GM12878 (cell line): ENCODE measurements around the gene LIG1. TPM values are rescaled to one million over a fixed set of nuclear protein-coding genes. Genes with fewer than 3 reads are reported as not detected.

Experiments
- ATAC-seq: fragments of 200-7000 bp; cut with Tn5 transposase; 3 replicates; pipeline ENCODE4 v1.9.1; 2020; ENCODE audit warnings: mild to moderate bottlenecking, moderate library complexity
- BruUV-seq: library from RNA; stranded (reverse); fragments of 400-500 nt; replicated peaks from 2 replicates; lab custom pipeline; 2021; lab: Mats Ljungman, UMichigan
- CTCF ChIA-PET: fragments of 300-600 bp; sonication (Branson Sonifier 250); formaldehyde crosslinking; extraction: SDS; loops from one replicate; lab custom pipeline; 2021; ENCODE audit warnings: inconsistent platforms; lab: Yijun Ruan, JAX
- POLR2A ChIA-PET: fragments of 350-600 bp; formaldehyde crosslinking; extraction: SDS; loops from one replicate; lab custom pipeline; 2021; ENCODE audit warnings: inconsistent platforms; lab: Charles Lee
- RAD21 ChIA-PET: fragments of 300-600 bp; sonication (Branson Sonifier 250); formaldehyde crosslinking; loops from one replicate; lab custom pipeline; 2023; ENCODE audit warnings: antibody characterized with exemption; ENCODE audit not compliant: unreplicated experiment; lab: Charles Lee
- SMC1A ChIA-PET: fragments of 300-600 bp; sonication (Branson Sonifier 250); formaldehyde crosslinking; loops from one replicate; lab custom pipeline; 2023; ENCODE audit not compliant: unreplicated experiment, uncharacterized antibody; lab: Charles Lee
- DNase-seq: peaks from one replicate; pipeline ENCODE4 v3.0.0-alpha.2; 2011; ENCODE audit warnings: low read depth, low spot score
- FAIRE-seq: peaks from 3 replicates; lab custom pipeline; 2011; peaks lifted over from hg19 to GRCh38; lab: Jason Lieb, UNC
- H2AFZ ChIP-seq: 2 replicates; pipeline ENCODE4 v1.6.0; 2011; ENCODE audit warnings: low read depth, low read length, control low read depth; ENCODE audit not compliant: control insufficient read depth
- H3K27ac ChIP-seq: 2 replicates; pipeline ENCODE4 v1.5.1; 2011; ENCODE audit warnings: control low read depth; ENCODE audit not compliant: control insufficient read depth, insufficient read depth
- H3K27me3 ChIP-seq, 2 experiments: replicated peaks in 1 of 2; 2 replicates each; pipeline versions ENCODE4 v1.6.0 to v1.6.1; 2011; ENCODE audit warnings: low read length in 1 of 2; ENCODE audit not compliant: control insufficient read depth in 2 of 2, insufficient read depth in 2 of 2
- H3K36me3 ChIP-seq, 2 experiments: 2 replicates each; pipeline ENCODE4 v1.5.1; 2011; ENCODE audit warnings: low read length in 1 of 2; ENCODE audit not compliant: control insufficient read depth in 2 of 2, insufficient read depth in 2 of 2
- H3K4me1 ChIP-seq: 2 replicates; pipeline ENCODE4 v1.6.1; 2011; ENCODE audit warnings: mild to moderate bottlenecking, low read length, moderate library complexity, mixed read lengths; ENCODE audit not compliant: control insufficient read depth, insufficient read depth
- H3K4me2 ChIP-seq: 2 replicates; pipeline ENCODE4 v1.6.0; 2011; ENCODE audit warnings: control low read depth; ENCODE audit not compliant: control insufficient read depth, insufficient read depth
- H3K4me3 ChIP-seq: fragments of 200-600 bp; sonication (generic); 2 replicates; pipeline ENCODE4 v1.5.1; 2016
- H3K79me2 ChIP-seq: 2 replicates; pipeline ENCODE4 v1.6.0; 2011; ENCODE audit warnings: low read length; ENCODE audit not compliant: control insufficient read depth, insufficient read depth
- H3K9ac ChIP-seq: 2 replicates; pipeline ENCODE4 v1.8.0; 2011; ENCODE audit warnings: low read length, control low read depth, mixed read lengths; ENCODE audit not compliant: control insufficient read depth, insufficient read depth
- H3K9me3 ChIP-seq: replicated peaks from 3 replicates; pipeline ENCODE4 v1.5.1; 2011; ENCODE audit warnings: mild to moderate bottlenecking, low read length; ENCODE audit not compliant: control insufficient read depth, insufficient read depth
- H4K20me1 ChIP-seq: 2 replicates; pipeline ENCODE4 v1.6.0; 2011; ENCODE audit not compliant: control insufficient read depth, insufficient read depth
- BCL11A ChIP-seq: IDR thresholded peaks from 2 replicates; pipeline ENCODE4 v1.6.1; 2011; ENCODE audit warnings: low read depth, low read length
- CHD1 ChIP-seq: IDR thresholded peaks from 2 replicates; pipeline ENCODE4 v1.6.1; 2012; ENCODE audit warnings: low read depth, low read length, improper control_type of control experiment
- ESRRA ChIP-seq: IDR thresholded peaks from 2 replicates; pipeline ENCODE4 v1.6.1; 2012; ENCODE audit warnings: mild to moderate bottlenecking, low read length, improper control_type of control experiment
- HDAC2 ChIP-seq: fragments of 200-600 bp; sonication (generic); IDR thresholded peaks from 2 replicates; pipeline ENCODE4 v1.6.1; 2017
- JUNB ChIP-seq: IDR thresholded peaks from 2 replicates; pipeline ENCODE4 v1.6.1; 2016; ENCODE audit warnings: antibody characterized with exemption, mild to moderate bottlenecking
- POLR2A ChIP-seq: IDR thresholded peaks from 2 replicates; pipeline ENCODE4 v1.6.1; 2011; ENCODE audit warnings: low read depth, mild to moderate bottlenecking, low read length
- SIX5 ChIP-seq: IDR thresholded peaks from 2 replicates; pipeline ENCODE4 v1.6.1; 2011; ENCODE audit warnings: mild to moderate bottlenecking, low read depth, low read length, moderate library complexity; ENCODE audit not compliant: severe bottlenecking
- ZNF622 ChIP-seq: fragments of 450-650 bp; IDR thresholded peaks from 2 replicates; pipeline ENCODE4 v1.6.1; 2017; ENCODE audit warnings: mild to moderate bottlenecking, inconsistent platforms
- ZSCAN29 ChIP-seq: fragments of 450-650 bp; IDR thresholded peaks from 2 replicates; pipeline ENCODE4 v1.6.1; 2017; ENCODE audit warnings: mild to moderate bottlenecking, moderate library complexity
- ZZZ3 ChIP-seq: IDR thresholded peaks from 2 replicates; pipeline ENCODE4 v1.6.1; 2011; ENCODE audit warnings: low read depth; ENCODE audit not compliant: control insufficient read depth, insufficient read length
- WGBS: methylation state at CpG from one replicate; pipeline ENCODE4 v1.1.6; 2016; ENCODE audit warnings: low lambda C conversion rate; ENCODE audit not compliant: insufficient replicate concordance, insufficient coverage; ENCODE audit errors: missing lambda C conversion rate; 5-methylcytosine and 5-hydroxymethylcytosine counted together
- in situ Hi-C: fragments of 300-500 bp; cut with MboI; formaldehyde crosslinking; loops from 9 replicates; pipeline ENCODE4 v1.14.3; 2018; ENCODE audit warnings: mixed read lengths
- intact Hi-C: fragments of 100-400 bp; cut with micrococcal nuclease; formaldehyde crosslinking; loops from one replicate; pipeline ENCODE4 v1.14.2; 2022; ENCODE audit not compliant: unreplicated experiment
- polyA plus RNA-seq, 11 experiments: library from polyadenylated mRNA; depleted of rRNA in 4 of 11; unstranded in 6 of 11; stranded (reverse) in 5 of 11; fragments of >200 nt; fragmentation: Nextera tagmentation in 4 of 11; fragmentation: Illumina TruSeq in 1 of 11; extraction: Ambion mirVana in 4 of 11; extraction: Trizol in 1 of 11; gene quantifications; 1 replicate in 1 of 11; 2 replicates in 10 of 11; pipeline versions ENCODE4 v1.2.1 to v1.2.3, GENCODE V29; 2011 to 2016; ENCODE audit warnings: inconsistent platforms in 2 of 11, missing spikeins in 2 of 11, low read depth in 1 of 11
- total RNA-seq, 4 experiments: library from RNA; depleted of rRNA in 3 of 4; stranded (reverse); fragments of >200 nt in 3 of 4; fragmentation: Illumina TruSeq in 1 of 4; extraction: Trizol in 1 of 4; gene quantifications; 2 replicates each; pipeline versions ENCODE4 v1.2.1 to v1.2.3, GENCODE V29; 2013 to 2021
- TF ChIP-seq, protein P1 (sequence below): IDR thresholded peaks from 2 replicates; pipeline ENCODE4 v1.6.1; 2012; ENCODE audit warnings: low read length, inconsistent platforms
- TF ChIP-seq, protein P2 (sequence below): fragments of 450-650 bp; IDR thresholded peaks from 2 replicates; pipeline ENCODE4 v1.6.1; 2017; ENCODE audit warnings: low read depth, mild to moderate bottlenecking, moderate library complexity
- TF ChIP-seq, protein P3 (sequence below): IDR thresholded peaks from 2 replicates; pipeline ENCODE4 v1.6.1; 2011; ENCODE audit warnings: mild to moderate bottlenecking, low read depth, low read length, moderate library complexity; ENCODE audit not compliant: insufficient replicate concordance
- TF ChIP-seq, protein P4 (sequence below): fragments of 450-650 bp; formaldehyde crosslinking; IDR thresholded peaks from 2 replicates; pipeline ENCODE4 v1.4.0; 2020; ENCODE audit warnings: mild to moderate bottlenecking, moderate library complexity
- TF ChIP-seq, protein P5 (sequence below): fragments of 450-650 bp; IDR thresholded peaks from 2 replicates; pipeline ENCODE4 v1.6.1; 2018; ENCODE audit warnings: borderline replicate concordance, mild to moderate bottlenecking; ENCODE audit not compliant: partially characterized antibody

Gene LIG1
- total and polyA plus RNA-seq, 10 of the 15 experiments (the other 5 are each of a cell fraction or from before 2014, with no cell fraction given), result 7.8 to 117 (median 73.7) TPM

DNA sequence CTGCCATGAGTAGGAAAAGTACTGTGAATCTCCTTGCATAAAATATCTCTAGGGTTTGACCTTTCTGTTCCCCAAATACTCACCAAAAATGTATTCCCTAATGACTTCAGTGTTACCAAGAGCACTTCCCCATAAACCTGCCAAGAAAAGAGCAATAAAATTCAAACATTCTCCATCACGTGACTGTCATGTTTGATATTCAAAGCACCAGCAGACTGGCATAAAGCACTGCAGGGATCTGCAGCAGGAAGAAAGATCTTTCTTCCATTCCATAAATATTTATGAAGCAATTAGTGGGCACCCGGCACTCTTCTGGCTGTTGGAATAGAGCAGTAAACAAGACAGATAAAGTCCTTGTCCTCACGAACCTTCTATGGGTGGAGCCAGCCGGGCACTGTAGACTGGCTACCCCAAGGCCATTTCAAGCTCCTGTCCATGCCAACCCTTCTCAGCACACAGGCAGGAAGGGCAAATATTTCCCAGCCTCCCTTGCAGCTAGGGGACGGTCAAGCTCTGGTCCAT lies 79.8 kb downstream of the LIG1 start:
- no peak overlapping the region for H3K4me2 ChIP-seq
- TF ChIP-seq HDAC2, result no peak
- no peak for TF ChIP-seq JUNB
- TF ChIP-seq, protein P1, sequence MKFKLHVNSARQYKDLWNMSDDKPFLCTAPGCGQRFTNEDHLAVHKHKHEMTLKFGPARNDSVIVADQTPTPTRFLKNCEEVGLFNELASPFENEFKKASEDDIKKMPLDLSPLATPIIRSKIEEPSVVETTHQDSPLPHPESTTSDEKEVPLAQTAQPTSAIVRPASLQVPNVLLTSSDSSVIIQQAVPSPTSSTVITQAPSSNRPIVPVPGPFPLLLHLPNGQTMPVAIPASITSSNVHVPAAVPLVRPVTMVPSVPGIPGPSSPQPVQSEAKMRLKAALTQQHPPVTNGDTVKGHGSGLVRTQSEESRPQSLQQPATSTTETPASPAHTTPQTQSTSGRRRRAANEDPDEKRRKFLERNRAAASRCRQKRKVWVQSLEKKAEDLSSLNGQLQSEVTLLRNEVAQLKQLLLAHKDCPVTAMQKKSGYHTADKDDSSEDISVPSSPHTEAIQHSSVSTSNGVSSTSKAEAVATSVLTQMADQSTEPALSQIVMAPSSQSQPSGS, result no peak
- no peak for TF ChIP-seq SIX5
- TF ChIP-seq, protein P2, sequence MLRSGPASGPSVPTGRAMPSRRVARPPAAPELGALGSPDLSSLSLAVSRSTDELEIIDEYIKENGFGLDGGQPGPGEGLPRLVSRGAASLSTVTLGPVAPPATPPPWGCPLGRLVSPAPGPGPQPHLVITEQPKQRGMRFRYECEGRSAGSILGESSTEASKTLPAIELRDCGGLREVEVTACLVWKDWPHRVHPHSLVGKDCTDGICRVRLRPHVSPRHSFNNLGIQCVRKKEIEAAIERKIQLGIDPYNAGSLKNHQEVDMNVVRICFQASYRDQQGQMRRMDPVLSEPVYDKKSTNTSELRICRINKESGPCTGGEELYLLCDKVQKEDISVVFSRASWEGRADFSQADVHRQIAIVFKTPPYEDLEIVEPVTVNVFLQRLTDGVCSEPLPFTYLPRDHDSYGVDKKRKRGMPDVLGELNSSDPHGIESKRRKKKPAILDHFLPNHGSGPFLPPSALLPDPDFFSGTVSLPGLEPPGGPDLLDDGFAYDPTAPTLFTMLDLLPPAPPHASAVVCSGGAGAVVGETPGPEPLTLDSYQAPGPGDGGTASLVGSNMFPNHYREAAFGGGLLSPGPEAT, result no peak
- TF ChIP-seq, protein P3, sequence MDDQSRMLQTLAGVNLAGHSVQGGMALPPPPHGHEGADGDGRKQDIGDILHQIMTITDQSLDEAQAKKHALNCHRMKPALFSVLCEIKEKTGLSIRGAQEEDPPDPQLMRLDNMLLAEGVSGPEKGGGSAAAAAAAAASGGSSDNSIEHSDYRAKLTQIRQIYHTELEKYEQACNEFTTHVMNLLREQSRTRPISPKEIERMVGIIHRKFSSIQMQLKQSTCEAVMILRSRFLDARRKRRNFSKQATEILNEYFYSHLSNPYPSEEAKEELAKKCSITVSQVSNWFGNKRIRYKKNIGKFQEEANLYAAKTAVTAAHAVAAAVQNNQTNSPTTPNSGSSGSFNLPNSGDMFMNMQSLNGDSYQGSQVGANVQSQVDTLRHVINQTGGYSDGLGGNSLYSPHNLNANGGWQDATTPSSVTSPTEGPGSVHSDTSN, result no peak
- TF ChIP-seq, protein P4, sequence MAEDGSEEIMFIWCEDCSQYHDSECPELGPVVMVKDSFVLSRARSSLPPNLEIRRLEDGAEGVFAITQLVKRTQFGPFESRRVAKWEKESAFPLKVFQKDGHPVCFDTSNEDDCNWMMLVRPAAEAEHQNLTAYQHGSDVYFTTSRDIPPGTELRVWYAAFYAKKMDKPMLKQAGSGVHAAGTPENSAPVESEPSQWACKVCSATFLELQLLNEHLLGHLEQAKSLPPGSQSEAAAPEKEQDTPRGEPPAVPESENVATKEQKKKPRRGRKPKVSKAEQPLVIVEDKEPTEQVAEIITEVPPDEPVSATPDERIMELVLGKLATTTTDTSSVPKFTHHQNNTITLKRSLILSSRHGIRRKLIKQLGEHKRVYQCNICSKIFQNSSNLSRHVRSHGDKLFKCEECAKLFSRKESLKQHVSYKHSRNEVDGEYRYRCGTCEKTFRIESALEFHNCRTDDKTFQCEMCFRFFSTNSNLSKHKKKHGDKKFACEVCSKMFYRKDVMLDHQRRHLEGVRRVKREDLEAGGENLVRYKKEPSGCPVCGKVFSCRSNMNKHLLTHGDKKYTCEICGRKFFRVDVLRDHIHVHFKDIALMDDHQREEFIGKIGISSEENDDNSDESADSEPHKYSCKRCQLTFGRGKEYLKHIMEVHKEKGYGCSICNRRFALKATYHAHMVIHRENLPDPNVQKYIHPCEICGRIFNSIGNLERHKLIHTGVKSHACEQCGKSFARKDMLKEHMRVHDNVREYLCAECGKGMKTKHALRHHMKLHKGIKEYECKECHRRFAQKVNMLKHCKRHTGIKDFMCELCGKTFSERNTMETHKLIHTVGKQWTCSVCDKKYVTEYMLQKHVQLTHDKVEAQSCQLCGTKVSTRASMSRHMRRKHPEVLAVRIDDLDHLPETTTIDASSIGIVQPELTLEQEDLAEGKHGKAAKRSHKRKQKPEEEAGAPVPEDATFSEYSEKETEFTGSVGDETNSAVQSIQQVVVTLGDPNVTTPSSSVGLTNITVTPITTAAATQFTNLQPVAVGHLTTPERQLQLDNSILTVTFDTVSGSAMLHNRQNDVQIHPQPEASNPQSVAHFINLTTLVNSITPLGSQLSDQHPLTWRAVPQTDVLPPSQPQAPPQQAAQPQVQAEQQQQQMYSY, result no peak
- TF ChIP-seq, protein P5, sequence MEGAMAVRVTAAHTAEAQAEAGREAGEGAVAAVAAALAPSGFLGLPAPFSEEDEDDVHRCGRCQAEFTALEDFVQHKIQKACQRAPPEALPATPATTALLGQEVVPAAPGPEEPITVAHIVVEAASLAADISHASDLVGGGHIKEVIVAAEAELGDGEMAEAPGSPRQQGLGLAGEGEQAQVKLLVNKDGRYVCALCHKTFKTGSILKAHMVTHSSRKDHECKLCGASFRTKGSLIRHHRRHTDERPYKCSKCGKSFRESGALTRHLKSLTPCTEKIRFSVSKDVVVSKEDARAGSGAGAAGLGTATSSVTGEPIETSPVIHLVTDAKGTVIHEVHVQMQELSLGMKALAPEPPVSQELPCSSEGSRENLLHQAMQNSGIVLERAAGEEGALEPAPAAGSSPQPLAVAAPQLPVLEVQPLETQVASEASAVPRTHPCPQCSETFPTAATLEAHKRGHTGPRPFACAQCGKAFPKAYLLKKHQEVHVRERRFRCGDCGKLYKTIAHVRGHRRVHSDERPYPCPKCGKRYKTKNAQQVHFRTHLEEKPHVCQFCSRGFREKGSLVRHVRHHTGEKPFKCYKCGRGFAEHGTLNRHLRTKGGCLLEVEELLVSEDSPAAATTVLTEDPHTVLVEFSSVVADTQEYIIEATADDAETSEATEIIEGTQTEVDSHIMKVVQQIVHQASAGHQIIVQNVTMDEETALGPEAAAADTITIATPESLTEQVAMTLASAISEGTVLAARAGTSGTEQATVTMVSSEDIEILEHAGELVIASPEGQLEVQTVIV, result no peak
- TF ChIP-seq ZSCAN29, result no peak
- no peak for TF ChIP-seq BCL11A
- no peak for TF ChIP-seq ZNF622
- TF ChIP-seq ZZZ3, result no peak
- TF ChIP-seq CHD1, result no peak
- TF ChIP-seq POLR2A, result no peak
- TF ChIP-seq ESRRA, result no peak

More for the DNA sequence above, 79.8 kb downstream of the LIG1 start:
- no peak overlapping the region for H2AFZ ChIP-seq
- H3K9ac ChIP-seq, result no peak overlapping the region
- no peak for ATAC-seq
- H3K27me3 ChIP-seq, result no peaks in the 10 kb centered on the region
- ChIA-PET SMC1A (no interaction called here), CTCF (interaction anchor here (1.1 kb wide), 1 partner anchor 15 kb away, joined by 3 read pairs; no protein-coding TSS in a partner anchor), RAD21 (no interaction called here), POLR2A (no interaction called here)
- peaks cover 5% of the 10 kb centered on the region; the same call in 2 of the 3 replicates for H3K9me3 ChIP-seq
- 58% methylated on average over 5 of the region's 5 CpGs for WGBS
- no TSS peak for BruUV-seq
- intact Hi-C loops, result no loop called here
- no peak for FAIRE-seq
- no peaks in the 10 kb centered on the region for H3K79me2 ChIP-seq
- in situ Hi-C loops, result no loop called here
- no peaks in the 10 kb centered on the region for H3K36me3 ChIP-seq
- no peak overlapping the region for H3K27ac ChIP-seq
- no peaks in the 10 kb centered on the region; the same call in 1 of the 2 replicates for H3K4me1 ChIP-seq
- no peak overlapping the region for H3K4me3 ChIP-seq
- H4K20me1 ChIP-seq, result no peaks in the 10 kb centered on the region
- DNase-seq, result no peak
